Stomach (tissue), 4 donors: ENCODE results near the gene NFE2L2.

Experiments used
- EP300 ChIP-seq: sonication (generic); formaldehyde crosslinking; IDR thresholded peaks from one replicate; pipeline ENCODE4 v1.6.1; 2017; ENCODE audit warnings: antibody characterized with exemption
- POLR2A ChIP-seq, 4 donors: fragments of 450-650 bp; IDR thresholded peaks; one replicate each; pipeline ENCODE4 v1.6.1; 2016; ENCODE audit warnings: antibody characterized with exemption in 4 of 4, control low read depth in 2 of 4, mild to moderate bottlenecking in 1 of 4, moderate library complexity in 1 of 4
- POLR2AphosphoS5 ChIP-seq, 3 donors: sonication (generic); formaldehyde crosslinking; IDR thresholded peaks; one replicate each; pipeline ENCODE4 v1.6.1; 2016; ENCODE audit warnings: antibody characterized with exemption in 3 of 3
- TF ChIP-seq, protein P1 (sequence below), 7 experiments: fragments of 450-650 bp in 4 of 7; fragments of 200-600 bp in 3 of 7; sonication (generic) in 3 of 7; IDR thresholded peaks; one replicate each; pipeline ENCODE4 v1.5.1; 2016 to 2019; ENCODE audit warnings: antibody characterized with exemption in 7 of 7, control low read depth in 2 of 7, mild to moderate bottlenecking in 1 of 7

DNA sequence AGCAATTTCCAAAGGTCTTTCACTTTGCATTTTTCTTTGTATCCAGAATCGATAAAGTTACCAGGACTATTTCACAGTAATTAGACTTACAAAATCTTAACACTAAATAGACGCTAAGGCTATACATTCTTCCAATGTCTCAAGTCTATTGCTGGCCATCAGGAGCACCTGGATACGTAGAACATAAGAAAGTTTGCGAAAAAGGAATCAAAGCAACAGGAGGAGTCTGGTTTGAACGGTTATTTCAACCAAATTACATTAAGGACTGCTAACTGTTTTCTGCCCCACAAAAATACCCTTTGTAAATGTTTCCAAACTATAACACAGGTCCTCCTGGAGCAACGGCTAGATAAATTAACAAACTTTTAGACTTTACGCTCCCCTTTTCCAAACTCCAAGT, 53.4 kb downstream of the NFE2L2 start:
- TF ChIP-seq, protein P1, sequence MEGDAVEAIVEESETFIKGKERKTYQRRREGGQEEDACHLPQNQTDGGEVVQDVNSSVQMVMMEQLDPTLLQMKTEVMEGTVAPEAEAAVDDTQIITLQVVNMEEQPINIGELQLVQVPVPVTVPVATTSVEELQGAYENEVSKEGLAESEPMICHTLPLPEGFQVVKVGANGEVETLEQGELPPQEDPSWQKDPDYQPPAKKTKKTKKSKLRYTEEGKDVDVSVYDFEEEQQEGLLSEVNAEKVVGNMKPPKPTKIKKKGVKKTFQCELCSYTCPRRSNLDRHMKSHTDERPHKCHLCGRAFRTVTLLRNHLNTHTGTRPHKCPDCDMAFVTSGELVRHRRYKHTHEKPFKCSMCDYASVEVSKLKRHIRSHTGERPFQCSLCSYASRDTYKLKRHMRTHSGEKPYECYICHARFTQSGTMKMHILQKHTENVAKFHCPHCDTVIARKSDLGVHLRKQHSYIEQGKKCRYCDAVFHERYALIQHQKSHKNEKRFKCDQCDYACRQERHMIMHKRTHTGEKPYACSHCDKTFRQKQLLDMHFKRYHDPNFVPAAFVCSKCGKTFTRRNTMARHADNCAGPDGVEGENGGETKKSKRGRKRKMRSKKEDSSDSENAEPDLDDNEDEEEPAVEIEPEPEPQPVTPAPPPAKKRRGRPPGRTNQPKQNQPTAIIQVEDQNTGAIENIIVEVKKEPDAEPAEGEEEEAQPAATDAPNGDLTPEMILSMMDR (IDR thresholded peaks at IDR 0.05): no peak
- no peak for TF ChIP-seq POLR2A (IDR thresholded peaks at IDR 0.05)
- TF ChIP-seq POLR2AphosphoS5 (IDR thresholded peaks at IDR 0.05): no peak
- no peak for TF ChIP-seq EP300
